ENCODE results near the gene AIM2. TPM values are rescaled to one million over a fixed set of nuclear protein-coding genes. Genes with fewer than 3 reads are reported as not detected.
A peak's percentile ranks its signal among the peaks of the same experiment; 100 is the strongest.

The AIM2 gene
- polyA plus RNA-seq, 2 of the 4 experiments (the other 2 are of a cell fraction) = not detected

DNA sequence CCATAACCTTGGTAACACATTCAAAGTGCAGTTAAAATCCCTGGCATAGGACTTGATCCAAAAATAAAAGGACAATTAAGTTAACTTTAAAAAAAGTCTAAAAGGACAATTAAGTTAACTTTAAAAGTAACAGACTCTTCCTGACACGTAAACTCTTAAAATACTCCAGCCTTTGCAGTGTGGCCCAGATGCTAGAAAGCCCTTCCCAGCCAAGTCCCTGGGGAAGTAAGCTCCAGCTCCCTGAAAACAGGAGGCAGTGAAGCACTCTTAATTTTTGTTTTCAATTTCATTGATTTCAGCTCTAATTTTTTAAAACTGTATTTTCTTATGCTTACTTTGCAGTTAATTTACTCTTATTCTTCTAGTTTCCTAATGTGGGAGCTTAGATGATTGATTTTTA, 5.1 kb upstream of the AIM2 start:
- no peak for ATAC-seq
- Histone ChIP-seq H3K4me2 (no peak overlapping the region), H3K9me3 (no peaks in the 10 kb centered on the region), H3K4me3 (no peak overlapping the region), H3K27ac (no peak overlapping the region), H3K4me1 (no peaks in the 10 kb centered on the region)
- WGBS (ENCODE audit: missing lambda C conversion rate) = 13% methylated on average over 1 of the region's 1 CpG
- CTCF ChIA-PET = interaction anchor here (0.9 kb wide), 1 partner anchor 878 kb away, joined by 3 read pairs; no protein-coding TSS in a partner anchor
- FAIRE-seq = no peak
- no peak for DNase-seq (ENCODE audit: low read depth in 1 of 2, low spot score in 1 of 2)
- TF ChIP-seq ZFP36 (IDR thresholded peaks at IDR 0.05; ENCODE audit: borderline replicate concordance, partially characterized antibody) = no peak
- no peak for TF ChIP-seq HDAC2 (IDR thresholded peaks at IDR 0.05)
- no peak for TF ChIP-seq EHMT2 (IDR thresholded peaks at IDR 0.05; ENCODE audit: low read depth)
- TF ChIP-seq CEBPB (IDR thresholded peaks at IDR 0.05) = no peak
- TF ChIP-seq TFCP2L1 (CRISPR knock-in tag; IDR thresholded peaks at IDR 0.05) = no peak
- TF ChIP-seq HEYL (CRISPR knock-in tag; IDR thresholded peaks at IDR 0.05) = no peak
- no peak for TF ChIP-seq MAFK (IDR thresholded peaks at IDR 0.05; ENCODE audit: partially characterized antibody)
- TF ChIP-seq RARB (CRISPR knock-in tag; IDR thresholded peaks at IDR 0.05) = no peak
- TF ChIP-seq RAD21 (conservative IDR thresholded peaks at IDR 0.05 in 1 of 2, IDR thresholded peaks at IDR 0.05 in 1 of 2) = no peak
- TF ChIP-seq, protein P1, sequence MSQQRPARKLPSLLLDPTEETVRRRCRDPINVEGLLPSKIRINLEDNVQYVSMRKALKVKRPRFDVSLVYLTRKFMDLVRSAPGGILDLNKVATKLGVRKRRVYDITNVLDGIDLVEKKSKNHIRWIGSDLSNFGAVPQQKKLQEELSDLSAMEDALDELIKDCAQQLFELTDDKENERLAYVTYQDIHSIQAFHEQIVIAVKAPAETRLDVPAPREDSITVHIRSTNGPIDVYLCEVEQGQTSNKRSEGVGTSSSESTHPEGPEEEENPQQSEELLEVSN (IDR thresholded peaks at IDR 0.05; ENCODE audit: borderline replicate concordance, low read depth) = no peak
- POLR2A ChIA-PET = no interaction called here

DNA sequence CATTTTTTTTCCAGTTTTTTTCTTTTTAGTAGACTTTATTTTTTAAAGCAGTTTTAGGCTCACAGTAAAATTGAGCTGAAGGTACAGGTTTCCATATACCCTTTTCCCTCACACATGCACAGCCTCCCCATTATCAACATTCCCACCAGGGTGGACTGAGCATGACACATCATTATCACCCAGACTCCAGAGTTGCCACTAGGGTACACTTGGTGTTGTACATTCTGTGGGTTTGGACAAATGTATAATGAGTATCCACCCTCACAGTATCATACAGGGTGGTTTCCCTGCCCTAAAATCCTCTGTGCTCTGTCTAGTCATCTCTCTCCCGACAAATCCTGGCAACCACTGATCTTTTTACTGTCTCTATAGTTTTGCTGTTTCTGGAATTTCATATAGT, 3.0 kb upstream of the AIM2 start:
- CTCF ChIA-PET = no interaction called here

More for the DNA sequence above, 3.0 kb upstream of the AIM2 start:
- H3K4me2 ChIP-seq = no peak overlapping the region
- no peak overlapping the region for H3K27ac ChIP-seq
- no peak overlapping the region for H3K4me3 ChIP-seq
- no peak for TF ChIP-seq NR3C1 (IDR thresholded peaks at IDR 0.05)
- TF ChIP-seq, protein P2, sequence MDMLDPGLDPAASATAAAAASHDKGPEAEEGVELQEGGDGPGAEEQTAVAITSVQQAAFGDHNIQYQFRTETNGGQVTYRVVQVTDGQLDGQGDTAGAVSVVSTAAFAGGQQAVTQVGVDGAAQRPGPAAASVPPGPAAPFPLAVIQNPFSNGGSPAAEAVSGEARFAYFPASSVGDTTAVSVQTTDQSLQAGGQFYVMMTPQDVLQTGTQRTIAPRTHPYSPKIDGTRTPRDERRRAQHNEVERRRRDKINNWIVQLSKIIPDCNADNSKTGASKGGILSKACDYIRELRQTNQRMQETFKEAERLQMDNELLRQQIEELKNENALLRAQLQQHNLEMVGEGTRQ (IDR thresholded peaks at IDR 0.05) = no peak
- TF ChIP-seq, protein P3, sequence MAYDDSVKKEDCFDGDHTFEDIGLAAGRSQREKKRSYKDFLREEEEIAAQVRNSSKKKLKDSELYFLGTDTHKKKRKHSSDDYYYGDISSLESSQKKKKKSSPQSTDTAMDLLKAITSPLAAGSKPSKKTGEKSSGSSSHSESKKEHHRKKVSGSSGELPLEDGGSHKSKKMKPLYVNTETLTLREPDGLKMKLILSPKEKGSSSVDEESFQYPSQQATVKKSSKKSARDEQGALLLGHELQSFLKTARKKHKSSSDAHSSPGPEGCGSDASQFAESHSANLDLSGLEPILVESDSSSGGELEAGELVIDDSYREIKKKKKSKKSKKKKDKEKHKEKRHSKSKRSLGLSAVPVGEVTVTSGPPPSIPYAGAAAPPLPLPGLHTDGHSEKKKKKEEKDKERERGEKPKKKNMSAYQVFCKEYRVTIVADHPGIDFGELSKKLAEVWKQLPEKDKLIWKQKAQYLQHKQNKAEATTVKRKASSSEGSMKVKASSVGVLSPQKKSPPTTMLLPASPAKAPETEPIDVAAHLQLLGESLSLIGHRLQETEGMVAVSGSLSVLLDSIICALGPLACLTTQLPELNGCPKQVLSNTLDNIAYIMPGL (CRISPR knock-in tag; IDR thresholded peaks at IDR 0.05; ENCODE audit: borderline replicate concordance) = no peak
- TF ChIP-seq CHD4 (IDR thresholded peaks at IDR 0.05; ENCODE audit: borderline replicate concordance) = no peak
- TF ChIP-seq, protein P4, sequence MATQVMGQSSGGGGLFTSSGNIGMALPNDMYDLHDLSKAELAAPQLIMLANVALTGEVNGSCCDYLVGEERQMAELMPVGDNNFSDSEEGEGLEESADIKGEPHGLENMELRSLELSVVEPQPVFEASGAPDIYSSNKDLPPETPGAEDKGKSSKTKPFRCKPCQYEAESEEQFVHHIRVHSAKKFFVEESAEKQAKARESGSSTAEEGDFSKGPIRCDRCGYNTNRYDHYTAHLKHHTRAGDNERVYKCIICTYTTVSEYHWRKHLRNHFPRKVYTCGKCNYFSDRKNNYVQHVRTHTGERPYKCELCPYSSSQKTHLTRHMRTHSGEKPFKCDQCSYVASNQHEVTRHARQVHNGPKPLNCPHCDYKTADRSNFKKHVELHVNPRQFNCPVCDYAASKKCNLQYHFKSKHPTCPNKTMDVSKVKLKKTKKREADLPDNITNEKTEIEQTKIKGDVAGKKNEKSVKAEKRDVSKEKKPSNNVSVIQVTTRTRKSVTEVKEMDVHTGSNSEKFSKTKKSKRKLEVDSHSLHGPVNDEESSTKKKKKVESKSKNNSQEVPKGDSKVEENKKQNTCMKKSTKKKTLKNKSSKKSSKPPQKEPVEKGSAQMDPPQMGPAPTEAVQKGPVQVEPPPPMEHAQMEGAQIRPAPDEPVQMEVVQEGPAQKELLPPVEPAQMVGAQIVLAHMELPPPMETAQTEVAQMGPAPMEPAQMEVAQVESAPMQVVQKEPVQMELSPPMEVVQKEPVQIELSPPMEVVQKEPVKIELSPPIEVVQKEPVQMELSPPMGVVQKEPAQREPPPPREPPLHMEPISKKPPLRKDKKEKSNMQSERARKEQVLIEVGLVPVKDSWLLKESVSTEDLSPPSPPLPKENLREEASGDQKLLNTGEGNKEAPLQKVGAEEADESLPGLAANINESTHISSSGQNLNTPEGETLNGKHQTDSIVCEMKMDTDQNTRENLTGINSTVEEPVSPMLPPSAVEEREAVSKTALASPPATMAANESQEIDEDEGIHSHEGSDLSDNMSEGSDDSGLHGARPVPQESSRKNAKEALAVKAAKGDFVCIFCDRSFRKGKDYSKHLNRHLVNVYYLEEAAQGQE (IDR thresholded peaks at IDR 0.05) = no peak
- TF ChIP-seq JUNB (IDR thresholded peaks at IDR 0.05) = no peak
- no peak for TF ChIP-seq RARB (CRISPR knock-in tag; IDR thresholded peaks at IDR 0.05)
- TF ChIP-seq FOXS1 (CRISPR knock-in tag; IDR thresholded peaks at IDR 0.05) = no peak
- no peak for TF ChIP-seq ZFP36 (IDR thresholded peaks at IDR 0.05; ENCODE audit: borderline replicate concordance, partially characterized antibody)
- TF ChIP-seq MAZ (IDR thresholded peaks at IDR 0.05; ENCODE audit: borderline replicate concordance, low read depth, low read length) = no peak
- no peak for TF ChIP-seq POLR2AphosphoS2 (conservative IDR thresholded peaks at IDR 0.05; ENCODE audit: low read length)
- ATAC-seq (peak in 1 of 2 experiments; percentile 39; a peak in 1 of 6 replicates), DNase-seq (ENCODE audit: low read depth in 1 of 2, low spot score in 1 of 2) (no peak), FAIRE-seq (no peak)
- 28% methylated on average over 1 of the region's 1 CpG for WGBS (ENCODE audit: missing lambda C conversion rate)
- no peaks in the 10 kb centered on the region for H3K9me3 ChIP-seq
- POLR2A ChIA-PET = no interaction called here
- no peaks in the 10 kb centered on the region for H3K4me1 ChIP-seq

All from A549 (cell line).